ENCODE data around the gene TNFSF15. TPM values are rescaled to one million over a fixed set of nuclear protein-coding genes. Genes with fewer than 3 reads are reported as not detected.

Gene TNFSF15
- total RNA-seq, 5 donors from 2014 or later (not counting 1 experiment from before 2014, with no cell fraction given), result 0.07 TPM; not detected in 4

DNA sequence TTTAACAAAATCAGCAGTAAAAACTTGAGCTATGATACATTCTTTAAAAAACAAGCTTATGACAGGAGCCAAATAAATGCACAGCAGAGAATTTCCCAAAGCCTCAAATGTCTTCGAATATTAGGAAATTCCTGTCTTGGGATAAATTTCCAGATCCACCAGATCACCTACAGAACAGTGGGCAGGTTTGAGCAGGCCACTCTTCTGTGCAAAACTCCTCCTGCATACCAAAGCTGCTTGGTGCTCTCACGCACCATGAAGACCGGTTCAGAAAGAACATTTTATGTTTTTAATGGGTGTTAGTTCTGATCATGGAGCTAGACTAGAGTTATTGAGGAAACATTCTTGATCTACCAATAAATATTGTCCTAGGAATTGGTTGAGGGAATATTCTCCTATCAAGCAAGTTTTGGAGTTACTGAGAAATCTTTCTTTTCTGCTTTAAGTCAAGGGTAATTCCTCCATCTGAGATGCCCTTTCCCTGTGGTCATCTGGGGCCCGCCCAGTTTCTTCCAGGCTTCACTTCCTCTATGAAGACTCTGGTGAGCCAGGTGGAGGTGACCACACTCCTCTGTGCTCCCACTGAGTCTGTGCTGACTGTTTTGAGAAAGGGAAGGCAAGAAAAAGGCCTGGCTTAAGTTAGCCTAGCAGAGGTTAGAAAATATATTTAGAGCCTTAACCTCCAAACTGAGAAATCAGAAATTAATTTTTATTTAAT is 17.9 kb downstream of the TNFSF15 start:
- no peak for ATAC-seq (replicated peaks in 1 of 4)
- Mint-ChIP-seq H3K9me3 (no peaks in the 10 kb centered on the region), H3K36me3 (no peaks in the 10 kb centered on the region), H3K27me3 (no peaks in the 10 kb centered on the region), H3K4me3 (no peak overlapping the region), H3K4me1 (peaks cover 0 to 3% (median 0%) of the 10 kb centered on the region in 3 donors), H3K27ac (no peak overlapping the region)
- Histone ChIP-seq H3K36me3 (ENCODE audit: control insufficient read depth in 2 of 2, extremely low read depth in 1 of 2, insufficient read depth in 1 of 2, low read length in 1 of 2) (no peaks in the 10 kb centered on the region), H3K9me3 (no peaks in the 10 kb centered on the region), H3K4me3 (ENCODE audit: control insufficient read depth in 1 of 2, extremely low read depth in 1 of 2, low read length in 1 of 2) (no peak overlapping the region), H3K27me3 (replicated peaks in 1 of 2; ENCODE audit: control insufficient read depth in 2 of 2, extremely low read depth in 1 of 2, insufficient read depth in 2 of 2, low read length in 1 of 2) (no peaks in the 10 kb centered on the region), H3K4me1 (ENCODE audit: control insufficient read depth in 1 of 2, extremely low read depth in 1 of 2, insufficient read depth in 2 of 2, low read length in 2 of 2) (no peaks in the 10 kb centered on the region), H3K27ac (ENCODE audit: low read length) (no peak overlapping the region)
- POLR2A ChIA-PET, result no interaction called here
- no peak for DNase-seq
- CTCF ChIA-PET, result interaction anchor here in 1 of 2 donors (0.6 kb wide), 1 partner anchor 128 kb away, joined by 4 read pairs; no protein-coding TSS in a partner anchor
- no CpG with 5 or more reads among the region's 4 CpGs for WGBS (ENCODE audit: insufficient coverage)

GRCh38 chr9:114787214-114787613 is 18.6 kb downstream of the TNFSF15 start:
- Mint-ChIP-seq H3K4me1 (peaks cover 0 to 3% (median 0%) of the 10 kb centered on the region in 3 donors), H3K36me3 (no peaks in the 10 kb centered on the region), H3K27me3 (no peaks in the 10 kb centered on the region), H3K9me3 (no peaks in the 10 kb centered on the region), H3K4me3 (no peak overlapping the region), H3K27ac (no peak overlapping the region)
- DNase-seq (no peak), ATAC-seq (replicated peaks in 1 of 4) (no peak)
- no peak overlapping the region for H3K4me3 ChIP-seq (ENCODE audit: control insufficient read depth in 1 of 2, extremely low read depth in 1 of 2, low read length in 1 of 2)
- no peaks in the 10 kb centered on the region for H3K4me1 ChIP-seq (ENCODE audit: control insufficient read depth in 1 of 2, extremely low read depth in 1 of 2, insufficient read depth in 2 of 2, low read length in 2 of 2)
- WGBS (ENCODE audit: insufficient coverage), result no CpG with 5 or more reads among the region's 2 CpGs
- H3K36me3 ChIP-seq (ENCODE audit: control insufficient read depth in 2 of 2, extremely low read depth in 1 of 2, insufficient read depth in 1 of 2, low read length in 1 of 2), result no peaks in the 10 kb centered on the region
- no peaks in the 10 kb centered on the region for H3K27me3 ChIP-seq (replicated peaks in 1 of 2; ENCODE audit: control insufficient read depth in 2 of 2, extremely low read depth in 1 of 2, insufficient read depth in 2 of 2, low read length in 1 of 2)
- H3K9me3 ChIP-seq, result no peaks in the 10 kb centered on the region
- H3K27ac ChIP-seq (ENCODE audit: low read length), result no peak overlapping the region
- CTCF ChIA-PET, result interaction anchor here in 1 of 2 donors (0.5 kb wide), 1 partner anchor 25 kb away, joined by 3 read pairs; no protein-coding TSS in a partner anchor
- POLR2A ChIA-PET, result no interaction called here

DNA sequence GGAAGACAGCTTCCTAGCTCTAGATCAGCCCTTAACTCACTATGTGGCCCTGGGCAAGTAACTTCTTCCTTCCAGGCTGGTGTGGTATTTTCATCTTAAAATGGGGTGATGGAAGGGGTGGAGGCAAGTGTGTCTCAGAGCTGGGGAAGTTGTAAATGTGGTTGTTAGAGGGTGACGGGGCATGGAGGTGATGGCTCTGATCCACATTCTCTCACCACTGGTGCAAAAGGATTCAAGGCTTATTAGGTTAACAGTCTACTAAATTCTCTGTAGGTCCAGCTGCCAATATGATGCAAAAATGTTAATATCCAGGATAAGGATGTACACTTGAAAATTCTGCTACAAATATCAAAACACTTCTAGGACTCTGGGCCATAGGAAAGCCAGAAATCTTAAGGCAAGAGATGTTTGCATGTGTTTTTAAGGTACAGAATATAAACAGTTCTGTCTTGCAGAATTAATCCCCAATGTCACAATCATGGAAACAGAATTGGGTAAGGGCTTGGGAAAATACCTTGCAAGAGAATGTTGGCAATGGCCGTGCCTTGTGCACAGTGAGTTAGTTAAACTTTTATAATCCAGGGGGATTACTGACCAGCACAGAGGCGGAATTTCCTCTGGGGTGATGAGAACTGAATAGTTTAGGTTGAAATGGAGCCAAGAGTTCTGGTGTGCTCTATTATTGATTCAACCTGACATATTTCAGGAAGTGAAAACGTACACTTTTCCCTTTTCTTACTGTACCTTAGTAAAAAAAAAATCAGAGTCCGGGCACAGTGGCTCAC is 19.8 kb downstream of the TNFSF15 start:
- Mint-ChIP-seq H3K4me3 (no peak overlapping the region), H3K9me3 (peaks cover 0 to 4% (median 0%) of the 10 kb centered on the region in 3 donors), H3K27me3 (no peaks in the 10 kb centered on the region), H3K36me3 (no peaks in the 10 kb centered on the region), H3K4me1 (peaks cover 0 to 3% (median 0%) of the 10 kb centered on the region in 3 donors), H3K27ac (no peak overlapping the region)
- Histone ChIP-seq H3K9me3 (no peaks in the 10 kb centered on the region), H3K36me3 (ENCODE audit: control insufficient read depth in 2 of 2, extremely low read depth in 1 of 2, insufficient read depth in 1 of 2, low read length in 1 of 2) (no peaks in the 10 kb centered on the region), H3K4me1 (ENCODE audit: control insufficient read depth in 1 of 2, extremely low read depth in 1 of 2, insufficient read depth in 2 of 2, low read length in 2 of 2) (no peaks in the 10 kb centered on the region), H3K27ac (ENCODE audit: low read length) (no peak overlapping the region), H3K27me3 (replicated peaks in 1 of 2; ENCODE audit: control insufficient read depth in 2 of 2, extremely low read depth in 1 of 2, insufficient read depth in 2 of 2, low read length in 1 of 2) (no peaks in the 10 kb centered on the region), H3K4me3 (ENCODE audit: control insufficient read depth in 1 of 2, extremely low read depth in 1 of 2, low read length in 1 of 2) (no peak overlapping the region)
- no peak for ATAC-seq (replicated peaks in 1 of 4)
- POLR2A ChIA-PET, result no interaction called here
- 83% methylated on average over 1 of the region's 5 CpGs for WGBS (ENCODE audit: insufficient coverage)
- CTCF ChIA-PET, result no interaction called here
- no peak for DNase-seq

- peaks cover 0 to 4% (median 0%) of the 10 kb centered on the region in 3 donors for H3K9me3 Mint-ChIP-seq
- Histone ChIP-seq H3K27me3 (replicated peaks in 1 of 2; ENCODE audit: control insufficient read depth in 2 of 2, extremely low read depth in 1 of 2, insufficient read depth in 2 of 2, low read length in 1 of 2) (no peaks in the 10 kb centered on the region), H3K36me3 (ENCODE audit: control insufficient read depth in 2 of 2, extremely low read depth in 1 of 2, insufficient read depth in 1 of 2, low read length in 1 of 2) (no peaks in the 10 kb centered on the region), H3K27ac (ENCODE audit: low read length) (no peak overlapping the region), H3K4me1 (ENCODE audit: control insufficient read depth in 1 of 2, extremely low read depth in 1 of 2, insufficient read depth in 2 of 2, low read length in 2 of 2) (no peaks in the 10 kb centered on the region), H3K4me3 (ENCODE audit: control insufficient read depth in 1 of 2, extremely low read depth in 1 of 2, low read length in 1 of 2) (no peak overlapping the region), H3K9me3 (no peaks in the 10 kb centered on the region)
- H3K4me3 Mint-ChIP-seq, result no peak overlapping the region
- CTCF ChIA-PET, result interaction anchor here in 1 of 2 donors (0.6 kb wide), 1 partner anchor 169 kb away, joined by 3 read pairs; no protein-coding TSS in a partner anchor
- H3K36me3 Mint-ChIP-seq, result no peaks in the 10 kb centered on the region
- POLR2A ChIA-PET, result no interaction called here
- peaks cover 0 to 3% (median 0%) of the 10 kb centered on the region in 3 donors for H3K4me1 Mint-ChIP-seq
- ATAC-seq (replicated peaks in 1 of 4) (no peak), DNase-seq (no peak)
- 100% methylated on average over 2 of the region's 6 CpGs for WGBS (ENCODE audit: insufficient coverage)
- H3K27me3 Mint-ChIP-seq, result peaks cover 0 to under 1% of the 10 kb centered on the region in 2 donors
- H3K27ac Mint-ChIP-seq, result no peak overlapping the region
Measured at GRCh38 chr9:114784721-114785279, 21.0 kb downstream of the TNFSF15 start.

DNA sequence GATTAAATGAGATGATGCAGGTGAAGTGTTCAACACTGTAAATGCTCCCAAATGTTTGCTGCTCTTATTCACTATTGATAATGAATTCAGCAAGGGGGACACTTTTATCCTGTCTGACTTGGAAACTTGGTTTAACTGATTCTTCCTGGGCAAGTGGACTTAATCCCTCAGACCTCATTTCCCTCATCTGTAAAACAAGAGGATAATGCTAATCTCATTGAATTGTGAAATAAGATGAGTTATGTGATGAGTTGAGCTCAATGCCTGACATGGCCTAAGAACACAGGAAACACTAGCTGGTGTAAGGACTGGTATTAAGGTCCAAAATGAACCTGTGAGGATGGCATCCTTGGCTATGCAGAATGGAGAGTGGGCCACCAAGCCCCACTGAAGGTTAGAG is 23.3 kb downstream of the TNFSF15 start:
- no peak overlapping the region for H3K27ac ChIP-seq (ENCODE audit: low read length)
- Mint-ChIP-seq H3K9me3 (peaks cover 0 to 4% (median 0%) of the 10 kb centered on the region in 3 donors), H3K27ac (no peak overlapping the region), H3K4me3 (no peak overlapping the region), H3K27me3 (peaks cover 0 to 5% of the 10 kb centered on the region in 2 donors), H3K36me3 (no peaks in the 10 kb centered on the region), H3K4me1 (peaks cover 4 to 12% (median 7%) of the 10 kb centered on the region in 3 donors)
- no peaks in the 10 kb centered on the region for H3K36me3 ChIP-seq (ENCODE audit: control insufficient read depth in 2 of 2, extremely low read depth in 1 of 2, insufficient read depth in 1 of 2, low read length in 1 of 2)
- POLR2A ChIA-PET, result no interaction called here
- peaks cover 0 to 4% of the 10 kb centered on the region in 2 experiments for H3K4me1 ChIP-seq (ENCODE audit: control insufficient read depth in 1 of 2, extremely low read depth in 1 of 2, insufficient read depth in 2 of 2, low read length in 2 of 2)
- CTCF ChIA-PET, result no interaction called here
- H3K4me3 ChIP-seq (ENCODE audit: control insufficient read depth in 1 of 2, extremely low read depth in 1 of 2, low read length in 1 of 2), result no peak overlapping the region
- H3K27me3 ChIP-seq (replicated peaks in 1 of 2; ENCODE audit: control insufficient read depth in 2 of 2, extremely low read depth in 1 of 2, insufficient read depth in 2 of 2, low read length in 1 of 2), result peaks cover 0 to 2% of the 10 kb centered on the region in 2 experiments
- no peaks in the 10 kb centered on the region for H3K9me3 ChIP-seq
- DNase-seq, result no peak
- ATAC-seq (replicated peaks in 1 of 4), result no peak

- Histone ChIP-seq H3K4me3 (ENCODE audit: control insufficient read depth in 1 of 2, extremely low read depth in 1 of 2, low read length in 1 of 2) (no peak overlapping the region), H3K27me3 (replicated peaks in 1 of 2; ENCODE audit: control insufficient read depth in 2 of 2, extremely low read depth in 1 of 2, insufficient read depth in 2 of 2, low read length in 1 of 2) (peaks cover 0 to 2% of the 10 kb centered on the region in 2 experiments), H3K27ac (ENCODE audit: low read length) (no peak overlapping the region), H3K4me1 (ENCODE audit: control insufficient read depth in 1 of 2, extremely low read depth in 1 of 2, insufficient read depth in 2 of 2, low read length in 2 of 2) (peaks cover 3 to 4% of the 10 kb centered on the region in 2 experiments), H3K36me3 (ENCODE audit: control insufficient read depth in 2 of 2, extremely low read depth in 1 of 2, insufficient read depth in 1 of 2, low read length in 1 of 2) (no peaks in the 10 kb centered on the region), H3K9me3 (no peaks in the 10 kb centered on the region)
- Mint-ChIP-seq H3K4me3 (no peak overlapping the region), H3K9me3 (peaks cover 0 to 4% (median 0%) of the 10 kb centered on the region in 3 donors), H3K27me3 (peaks cover 0 to 7% of the 10 kb centered on the region in 2 donors), H3K4me1 (peaks cover 27 to 42% (median 27%) of the 10 kb centered on the region in 3 donors), H3K27ac (no peak overlapping the region), H3K36me3 (no peaks in the 10 kb centered on the region)
- 97% methylated on average over 4 of the region's 4 CpGs for WGBS (ENCODE audit: insufficient coverage)
- DNase-seq, result no peak
- ChIA-PET CTCF (no interaction called here), POLR2A (no interaction called here)
- ATAC-seq (replicated peaks in 1 of 4), result no peak
Measured at GRCh38 chr9:114779352-114779845, 26.4 kb downstream of the TNFSF15 start.
